ENCODE results near the gene RERE. TPM values are rescaled to one million over a fixed set of nuclear protein-coding genes. Genes with fewer than 3 reads are reported as not detected.
"Not testable (repeated sequence)": the region's sequence is repeated elsewhere in the genome, so short reads cannot be mapped to it uniquely, and the experiment has no call there.

Gene RERE
- total RNA-seq, 1 donor from 2014 or later: 17.4 TPM

- peak; percentile 97 for DNase-seq (ENCODE audit: low read depth)
Observed at GRCh38 chr1:8844501-8845006, 27.1 kb upstream of the RERE start.

DNA sequence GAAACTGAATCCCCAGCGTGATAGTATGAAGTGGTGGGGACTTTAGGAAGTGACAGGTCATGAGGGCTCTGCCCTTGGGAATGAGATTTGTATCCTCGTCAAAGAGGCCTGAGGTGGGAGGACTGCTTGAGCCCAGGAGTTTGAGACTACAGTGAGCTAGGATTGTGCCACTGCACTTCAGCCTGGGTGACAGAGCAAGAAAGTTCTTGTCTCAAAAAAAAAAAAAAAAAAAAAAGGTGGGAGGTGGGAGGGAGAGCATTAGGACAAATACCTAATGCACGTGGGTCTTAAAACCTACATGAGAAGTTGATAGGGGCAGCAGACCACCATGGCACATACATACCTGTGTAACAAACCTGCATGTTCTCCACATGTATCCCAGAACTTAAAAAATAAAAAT is 24.0 kb upstream of the RERE start:
- no peak for DNase-seq (ENCODE audit: low read depth)

- DNase-seq (ENCODE audit: low read depth): no peak
Observed at GRCh38 chr1:8839990-8840389, 22.6 kb upstream of the RERE start.

DNA sequence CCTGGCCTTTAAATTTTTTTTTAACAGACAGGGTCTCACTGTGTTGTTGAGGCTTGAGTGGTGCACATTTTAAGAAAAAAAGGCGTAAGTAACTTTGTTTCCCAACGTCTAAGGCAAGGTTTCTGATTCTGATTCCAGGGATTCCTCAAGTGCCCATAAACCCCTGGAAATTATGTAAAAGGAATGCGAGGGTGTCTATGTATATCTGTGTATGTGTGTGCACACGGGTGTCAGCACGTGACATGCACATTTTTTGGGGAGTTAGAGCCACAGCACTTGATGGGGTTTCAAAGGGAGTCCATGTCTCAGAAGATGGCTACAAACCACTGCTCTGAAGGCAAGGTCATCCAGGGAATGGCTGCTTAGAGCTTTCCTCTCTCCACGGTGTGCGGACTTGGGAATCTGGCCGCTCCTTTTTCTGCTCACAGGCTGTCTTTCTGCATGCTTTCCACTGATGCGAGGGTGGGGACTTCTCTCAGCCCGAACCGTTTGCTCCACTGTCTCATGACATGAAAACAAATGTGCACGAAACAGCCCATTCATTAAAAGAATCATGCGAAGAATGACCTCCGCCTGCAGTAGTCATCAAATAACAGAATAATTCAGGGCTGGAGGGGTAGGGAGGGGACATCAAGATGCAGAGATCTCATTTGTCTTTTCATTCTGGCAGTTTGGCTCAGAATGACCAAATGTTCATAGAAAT is 18.7 kb upstream of the RERE start:
- peak; percentile 26 for DNase-seq (ENCODE audit: low read depth)

DNA sequence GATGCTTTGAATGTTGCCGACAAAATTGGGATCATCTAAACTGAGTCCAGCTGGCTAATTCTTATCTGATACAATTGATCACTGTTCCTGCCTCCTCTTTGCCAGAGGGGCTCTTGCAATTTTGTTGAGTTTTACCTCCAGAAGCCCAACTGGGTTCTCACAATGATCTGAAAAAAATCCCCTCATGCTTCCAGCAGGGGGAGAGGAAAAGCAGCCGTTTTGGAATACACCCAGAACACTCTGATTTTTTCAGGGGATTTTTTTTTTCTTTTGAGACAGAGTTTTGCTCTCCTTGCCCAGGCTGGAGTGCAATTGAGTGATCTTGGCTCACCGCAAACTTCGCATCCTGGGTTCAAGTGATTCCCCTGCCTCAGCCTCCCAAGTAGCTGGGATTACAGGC is 13.9 kb upstream of the RERE start:
- DNase-seq (ENCODE audit: low read depth): no peak

GRCh38 chr1:8830732-8831131 is 13.3 kb upstream of the RERE start:
- not testable (repeated sequence) for DNase-seq (ENCODE audit: low read depth)

DNA sequence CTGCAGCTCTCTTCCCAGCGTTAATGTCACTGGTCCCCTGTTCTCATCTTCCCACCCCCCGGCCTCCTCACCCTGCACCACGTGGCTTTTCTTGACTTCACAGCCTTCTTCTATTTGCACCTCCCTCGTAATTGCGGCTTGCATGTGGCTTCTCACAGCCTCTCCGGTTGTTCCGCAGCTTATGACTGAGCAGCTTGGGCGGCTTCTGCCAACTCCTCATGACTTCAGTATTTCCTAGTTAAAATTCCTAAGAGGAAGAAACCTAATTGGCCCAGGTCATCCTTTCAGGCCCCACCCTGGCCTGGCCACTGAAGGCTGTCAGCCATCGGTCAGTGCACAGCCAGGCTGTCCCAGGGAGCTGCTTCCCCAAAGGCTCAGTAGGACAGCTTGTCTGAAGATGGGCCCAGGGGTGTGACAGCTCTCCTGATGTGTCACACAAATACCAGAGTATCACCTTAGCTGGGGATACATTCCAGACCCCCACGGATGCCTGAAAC is 8.6 kb upstream of the RERE start:
- DNase-seq (ENCODE audit: low read depth): peak; percentile 87

- DNase-seq (ENCODE audit: low read depth): no peak
Observed at GRCh38 chr1:8823295-8823664, 5.8 kb upstream of the RERE start.

DNA sequence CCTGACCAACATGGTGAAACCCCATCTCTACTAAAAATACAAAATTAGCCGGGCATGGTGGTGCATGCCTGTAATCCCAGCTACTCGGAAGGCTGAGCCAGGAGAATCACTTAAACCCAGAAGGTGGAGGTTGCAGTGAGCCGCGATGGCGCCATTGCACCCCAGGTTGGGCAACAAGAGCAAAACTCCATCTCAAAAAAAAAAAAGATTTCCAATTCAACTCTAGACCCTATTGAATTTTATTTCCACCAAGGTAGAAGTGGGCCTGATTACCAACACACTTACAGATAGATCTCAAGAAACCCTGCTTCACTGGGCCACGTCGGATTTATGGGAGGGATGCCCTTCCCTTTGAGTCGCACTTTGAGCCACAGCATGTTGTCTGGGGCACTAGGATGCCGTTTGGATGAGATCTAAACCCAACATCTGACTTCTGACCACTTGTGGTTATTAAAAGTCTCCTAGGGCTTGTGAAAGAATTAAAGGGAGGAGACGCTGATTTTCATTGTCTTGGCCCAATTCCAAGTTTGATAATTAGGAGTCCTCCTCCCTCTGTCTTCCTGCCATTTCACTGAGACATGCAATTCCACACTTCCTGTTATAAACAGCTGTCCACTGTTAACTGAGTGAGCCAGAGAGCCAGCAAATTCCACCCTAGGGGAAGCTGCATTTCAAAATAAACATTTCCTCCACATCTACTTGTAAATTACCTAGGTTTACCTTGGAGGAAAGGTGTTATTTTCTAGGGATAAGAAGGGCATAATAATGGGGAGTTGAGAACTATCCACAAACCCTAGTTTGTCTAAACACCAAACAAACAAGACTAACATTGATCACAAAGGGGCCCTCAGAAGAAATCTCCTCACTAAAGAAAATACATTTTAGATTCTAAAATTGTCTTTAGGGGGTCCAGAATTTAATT is 5.2 kb upstream of the RERE start:
- peak; percentile 98 for DNase-seq (ENCODE audit: low read depth)

- no peak for DNase-seq (ENCODE audit: low read depth)
Observed at GRCh38 chr1:8821084-8821483, 3.6 kb upstream of the RERE start.

DNA sequence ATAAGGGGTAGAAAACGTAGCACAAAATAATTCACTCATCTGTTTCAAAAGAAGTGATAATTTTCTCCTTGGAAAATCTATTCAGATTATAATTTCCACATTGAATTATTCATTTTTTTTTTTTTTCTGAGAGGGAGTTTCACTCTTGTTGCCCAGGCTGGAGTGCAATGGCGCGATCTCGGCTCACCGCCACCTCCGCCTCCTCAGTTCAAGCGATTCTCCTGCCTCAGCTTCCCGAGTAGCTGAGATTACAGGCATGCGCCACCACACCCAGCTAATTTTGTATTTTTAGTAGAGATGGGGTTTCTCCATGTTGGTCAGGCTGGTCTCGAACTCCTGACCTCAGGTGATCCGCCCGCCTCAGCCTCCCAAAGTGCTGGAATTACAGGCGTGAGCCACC is 1.3 kb upstream of the RERE start:
- DNase-seq (ENCODE audit: low read depth): not testable (repeated sequence)

GRCh38 chr1:8818325-8818775 is 910 bp upstream of the RERE start:
- peak; percentile 69 for DNase-seq (ENCODE audit: low read depth)

GRCh38 chr1:8816831-8817411 is 519 bp downstream of the RERE start:
- DNase-seq (ENCODE audit: low read depth): peak; percentile 31

GRCh38 chr1:8816264-8816663 is 1.2 kb downstream of the RERE start:
- peak; percentile 17 for DNase-seq (ENCODE audit: low read depth)

- peak; percentile 31 for DNase-seq (ENCODE audit: low read depth)
Observed at GRCh38 chr1:8815582-8816151, 1.8 kb downstream of the RERE start.

- no peak for DNase-seq (ENCODE audit: low read depth)
Observed at GRCh38 chr1:8814865-8815264, 2.6 kb downstream of the RERE start.

- no peak for DNase-seq (ENCODE audit: low read depth)
Observed at GRCh38 chr1:8813991-8814390, 3.4 kb downstream of the RERE start.

DNA sequence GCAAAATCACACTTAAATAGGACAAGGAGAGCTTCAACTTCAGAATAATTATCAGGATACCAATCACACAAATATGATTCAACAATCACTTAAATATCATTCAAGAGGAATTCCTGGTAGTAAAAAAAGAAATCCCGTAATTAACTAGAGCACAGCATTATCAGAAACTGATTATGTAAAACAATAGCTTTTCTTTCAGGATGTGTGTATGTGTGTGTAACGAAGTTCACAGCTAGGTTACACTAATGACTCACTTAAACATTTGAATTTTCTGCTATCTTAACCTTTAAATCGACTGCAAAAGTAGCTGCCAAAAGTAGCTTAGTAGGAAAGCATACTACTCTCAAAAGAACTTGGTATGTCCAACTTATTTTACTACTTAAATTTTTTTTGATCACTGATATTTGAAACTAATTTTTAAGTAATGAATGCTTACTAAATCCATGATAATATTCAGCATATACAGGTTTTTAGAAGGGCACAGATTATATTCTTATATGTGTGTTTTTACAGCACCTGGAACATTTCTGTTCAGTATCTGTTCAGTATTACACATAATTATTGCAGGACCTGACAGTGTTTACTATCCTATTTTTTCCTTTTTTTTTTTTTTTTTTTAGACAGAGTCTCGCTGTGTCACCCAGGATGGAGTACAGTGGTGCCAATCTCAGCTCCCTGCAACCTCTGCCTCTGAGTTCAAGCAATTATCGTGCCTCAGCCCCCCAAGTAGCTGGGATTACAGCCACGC is 4.2 kb downstream of the RERE start:
- DNase-seq (ENCODE audit: low read depth): no peak

DNA sequence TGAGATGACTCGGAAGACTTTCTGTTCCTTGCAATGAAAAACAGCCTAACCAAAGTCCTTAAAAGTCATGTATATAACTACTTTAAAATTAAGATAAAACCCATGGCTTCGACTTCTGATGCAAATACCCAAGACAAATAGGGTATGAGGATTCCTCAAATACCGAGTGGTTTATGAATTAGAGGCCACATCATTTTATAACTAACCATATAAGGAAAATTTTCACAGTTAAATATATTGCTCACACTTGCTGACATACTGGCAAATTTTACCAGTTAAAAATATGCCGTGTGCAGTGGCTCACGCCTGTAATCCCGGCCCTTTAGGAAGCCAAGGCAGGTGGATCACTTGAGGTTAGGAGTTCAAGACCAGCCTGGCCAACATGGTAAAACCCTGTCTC is 5.4 kb downstream of the RERE start:
- no peak for DNase-seq (ENCODE audit: low read depth)

- DNase-seq (ENCODE audit: low read depth): no peak
Observed at GRCh38 chr1:8810987-8811386, 6.5 kb downstream of the RERE start.

- no peak for DNase-seq (ENCODE audit: low read depth)
Observed at GRCh38 chr1:8809342-8809736, 8.1 kb downstream of the RERE start.
